Measurements from ENCODE around the gene GMPR.

- TF ChIP-seq CTCF (optimal IDR thresholded peaks at IDR 0.05 in 1 of 3, IDR thresholded peaks at IDR 0.05 in 1 of 3, conservative IDR thresholded peaks at IDR 0.05 in 1 of 3; ENCODE audit: extremely low read depth in 1 of 3, insufficient read depth in 2 of 3, low read length in 3 of 3) (no peak), EZH2 (IDR thresholded peaks at IDR 0.05; ENCODE audit: low read length) (no peak)
Measured at GRCh38 chr6:16344756-16345155, 106.4 kb downstream of the GMPR start.

Data from keratinocyte (primary cell).